ENCODE results near the gene LAMC1. TPM values are rescaled to one million over a fixed set of nuclear protein-coding genes. Genes with fewer than 3 reads are reported as not detected.

LAMC1 gene
- polyA plus RNA-seq, 1 of the 3 experiments (the other 2 are of a cell fraction), result 101 TPM

DNA sequence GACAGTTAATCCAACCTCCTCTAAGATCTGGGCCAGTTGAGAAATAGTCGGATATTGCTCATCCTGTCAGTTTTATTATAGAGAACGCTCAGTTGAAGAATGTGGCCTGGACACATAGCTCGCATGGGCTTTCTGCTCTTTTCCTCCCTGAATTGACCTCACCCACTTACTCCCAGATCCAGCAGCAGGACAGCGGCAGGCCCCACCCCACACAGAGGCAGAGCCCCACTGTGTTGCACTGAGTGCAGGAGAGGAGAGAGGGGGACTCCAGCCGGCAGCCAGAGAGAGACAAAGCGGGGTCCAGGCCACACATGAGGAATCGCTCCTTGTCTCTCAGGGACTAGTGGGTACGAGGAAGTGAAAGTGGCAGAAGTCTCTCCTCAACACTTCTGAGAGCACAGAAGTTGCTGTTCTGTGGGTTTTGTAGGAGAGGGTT, 78.6 kb downstream of the LAMC1 start:
- TF ChIP-seq, protein P1, sequence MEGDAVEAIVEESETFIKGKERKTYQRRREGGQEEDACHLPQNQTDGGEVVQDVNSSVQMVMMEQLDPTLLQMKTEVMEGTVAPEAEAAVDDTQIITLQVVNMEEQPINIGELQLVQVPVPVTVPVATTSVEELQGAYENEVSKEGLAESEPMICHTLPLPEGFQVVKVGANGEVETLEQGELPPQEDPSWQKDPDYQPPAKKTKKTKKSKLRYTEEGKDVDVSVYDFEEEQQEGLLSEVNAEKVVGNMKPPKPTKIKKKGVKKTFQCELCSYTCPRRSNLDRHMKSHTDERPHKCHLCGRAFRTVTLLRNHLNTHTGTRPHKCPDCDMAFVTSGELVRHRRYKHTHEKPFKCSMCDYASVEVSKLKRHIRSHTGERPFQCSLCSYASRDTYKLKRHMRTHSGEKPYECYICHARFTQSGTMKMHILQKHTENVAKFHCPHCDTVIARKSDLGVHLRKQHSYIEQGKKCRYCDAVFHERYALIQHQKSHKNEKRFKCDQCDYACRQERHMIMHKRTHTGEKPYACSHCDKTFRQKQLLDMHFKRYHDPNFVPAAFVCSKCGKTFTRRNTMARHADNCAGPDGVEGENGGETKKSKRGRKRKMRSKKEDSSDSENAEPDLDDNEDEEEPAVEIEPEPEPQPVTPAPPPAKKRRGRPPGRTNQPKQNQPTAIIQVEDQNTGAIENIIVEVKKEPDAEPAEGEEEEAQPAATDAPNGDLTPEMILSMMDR (IDR thresholded peaks at IDR 0.05), result no peak
- TF ChIP-seq, protein P2, sequence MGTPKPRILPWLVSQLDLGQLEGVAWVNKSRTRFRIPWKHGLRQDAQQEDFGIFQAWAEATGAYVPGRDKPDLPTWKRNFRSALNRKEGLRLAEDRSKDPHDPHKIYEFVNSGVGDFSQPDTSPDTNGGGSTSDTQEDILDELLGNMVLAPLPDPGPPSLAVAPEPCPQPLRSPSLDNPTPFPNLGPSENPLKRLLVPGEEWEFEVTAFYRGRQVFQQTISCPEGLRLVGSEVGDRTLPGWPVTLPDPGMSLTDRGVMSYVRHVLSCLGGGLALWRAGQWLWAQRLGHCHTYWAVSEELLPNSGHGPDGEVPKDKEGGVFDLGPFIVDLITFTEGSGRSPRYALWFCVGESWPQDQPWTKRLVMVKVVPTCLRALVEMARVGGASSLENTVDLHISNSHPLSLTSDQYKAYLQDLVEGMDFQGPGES (IDR thresholded peaks at IDR 0.05; ENCODE audit: low read depth, low read length), result no peak
- no peak for TF ChIP-seq POLR2AphosphoS5 (IDR thresholded peaks at IDR 0.05; ENCODE audit: low read depth, low read length)
- TF ChIP-seq JUND (IDR thresholded peaks at IDR 0.05), result no peak
- TF ChIP-seq EZH2phosphoT487 (IDR thresholded peaks at IDR 0.05; ENCODE audit: borderline replicate concordance, low read depth), result no peak
- no peak for TF ChIP-seq ELF1 (IDR thresholded peaks at IDR 0.05)
- TF ChIP-seq FOXM1 (IDR thresholded peaks at IDR 0.05; ENCODE audit: low read depth), result no peak
- TF ChIP-seq RXRA (IDR thresholded peaks at IDR 0.05; ENCODE audit: borderline replicate concordance, low read depth), result no peak
- TF ChIP-seq MEF2A (IDR thresholded peaks at IDR 0.05; ENCODE audit: borderline replicate concordance, low read depth), result no peak
- no peak for TF ChIP-seq GATA2 (CRISPR knock-in tag; IDR thresholded peaks at IDR 0.05)
- no peak for TF ChIP-seq CHD2 (IDR thresholded peaks at IDR 0.05; ENCODE audit: low read length, partially characterized antibody)
- TF ChIP-seq TEAD4 (IDR thresholded peaks at IDR 0.05; ENCODE audit: borderline replicate concordance, insufficient read depth), result no peak
- no peak for TF ChIP-seq TAF1 (IDR thresholded peaks at IDR 0.05; ENCODE audit: borderline replicate concordance, low read depth, low read length)
- TF ChIP-seq NFIC (IDR thresholded peaks at IDR 0.05; ENCODE audit: borderline replicate concordance), result no peak
- TF ChIP-seq YY1 (IDR thresholded peaks at IDR 0.05; ENCODE audit: low read depth), result no peak
- TF ChIP-seq, protein P3, sequence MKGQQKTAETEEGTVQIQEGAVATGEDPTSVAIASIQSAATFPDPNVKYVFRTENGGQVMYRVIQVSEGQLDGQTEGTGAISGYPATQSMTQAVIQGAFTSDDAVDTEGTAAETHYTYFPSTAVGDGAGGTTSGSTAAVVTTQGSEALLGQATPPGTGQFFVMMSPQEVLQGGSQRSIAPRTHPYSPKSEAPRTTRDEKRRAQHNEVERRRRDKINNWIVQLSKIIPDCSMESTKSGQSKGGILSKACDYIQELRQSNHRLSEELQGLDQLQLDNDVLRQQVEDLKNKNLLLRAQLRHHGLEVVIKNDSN (IDR thresholded peaks at IDR 0.05; ENCODE audit: borderline replicate concordance, low read depth), result no peak
- no peak for TF ChIP-seq SIN3A (IDR thresholded peaks at IDR 0.05; ENCODE audit: borderline replicate concordance, low read depth, low read length)
- TF ChIP-seq TCF12 (IDR thresholded peaks at IDR 0.05), result no peak
- TF ChIP-seq, protein P4, sequence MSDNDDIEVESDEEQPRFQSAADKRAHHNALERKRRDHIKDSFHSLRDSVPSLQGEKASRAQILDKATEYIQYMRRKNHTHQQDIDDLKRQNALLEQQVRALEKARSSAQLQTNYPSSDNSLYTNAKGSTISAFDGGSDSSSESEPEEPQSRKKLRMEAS (IDR thresholded peaks at IDR 0.05; ENCODE audit: low read depth), result no peak
- TF ChIP-seq, protein P5, sequence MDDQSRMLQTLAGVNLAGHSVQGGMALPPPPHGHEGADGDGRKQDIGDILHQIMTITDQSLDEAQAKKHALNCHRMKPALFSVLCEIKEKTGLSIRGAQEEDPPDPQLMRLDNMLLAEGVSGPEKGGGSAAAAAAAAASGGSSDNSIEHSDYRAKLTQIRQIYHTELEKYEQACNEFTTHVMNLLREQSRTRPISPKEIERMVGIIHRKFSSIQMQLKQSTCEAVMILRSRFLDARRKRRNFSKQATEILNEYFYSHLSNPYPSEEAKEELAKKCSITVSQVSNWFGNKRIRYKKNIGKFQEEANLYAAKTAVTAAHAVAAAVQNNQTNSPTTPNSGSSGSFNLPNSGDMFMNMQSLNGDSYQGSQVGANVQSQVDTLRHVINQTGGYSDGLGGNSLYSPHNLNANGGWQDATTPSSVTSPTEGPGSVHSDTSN (IDR thresholded peaks at IDR 0.05), result no peak
- H4K20me1 ChIP-seq (ENCODE audit: insufficient read depth), result peaks cover 56% of the 10 kb centered on the region

More for the DNA sequence above, 78.6 kb downstream of the LAMC1 start:
- H3K4me1 ChIP-seq (ENCODE audit: control insufficient read depth in 1 of 2, insufficient read depth in 2 of 2, low read depth in 1 of 2, low read length in 1 of 2), result peaks cover 4 to 10% of the 10 kb centered on the region in 2 experiments; a peak in 3 of 4 replicates
- H3F3A ChIP-seq (replicated peaks; ENCODE audit: insufficient read depth), result no peaks in the 10 kb centered on the region
- H3K36me3 ChIP-seq (replicated peaks in 1 of 2; ENCODE audit: control insufficient read depth in 1 of 2, insufficient read depth in 2 of 2, low read length in 1 of 2), result peaks cover 17 to 18% of the 10 kb centered on the region in 2 experiments
- no peak overlapping the region for H3K4me3 ChIP-seq (ENCODE audit: low read depth in 2 of 2, low read length in 1 of 2)
- no peaks in the 10 kb centered on the region for H3K27me3 ChIP-seq (ENCODE audit: insufficient read depth)
- 82% methylated on average over 8 of the region's 8 CpGs for WGBS (ENCODE audit: low lambda C conversion rate)
- no peak overlapping the region for H3K27ac ChIP-seq (ENCODE audit: low read depth in 2 of 2, low read length in 1 of 2)
- ChIA-PET CTCF (interaction anchor here (0.8 to 1.2 kb wide), 2 partner anchors 55 to 126 kb away, joined by 3 read pairs; no protein-coding TSS in a partner anchor), POLR2A (no interaction called here)
- DNase-seq, result no peak
- no peak overlapping the region for H3K4me2 ChIP-seq
- H3K9me3 ChIP-seq, result no peaks in the 10 kb centered on the region
- H3K9ac ChIP-seq, result no peak overlapping the region
- H2AFZ ChIP-seq (ENCODE audit: low read depth), result no peak overlapping the region
- H3K79me2 ChIP-seq (ENCODE audit: insufficient read depth), result peaks cover 89% of the 10 kb centered on the region
- H3K9me2 ChIP-seq, result no peaks in the 10 kb centered on the region

Data from SK-N-SH (cell line).